ENCODE data around the gene GNAZ. TPM values are rescaled to one million over a fixed set of nuclear protein-coding genes. Genes with fewer than 3 reads are reported as not detected.

Gene GNAZ
- total and polyA plus RNA-seq, 2 of the 8 experiments (the other 6 are each of a cell fraction or from before 2014, with no cell fraction given) = 6.6 to 9.6 TPM

DNA sequence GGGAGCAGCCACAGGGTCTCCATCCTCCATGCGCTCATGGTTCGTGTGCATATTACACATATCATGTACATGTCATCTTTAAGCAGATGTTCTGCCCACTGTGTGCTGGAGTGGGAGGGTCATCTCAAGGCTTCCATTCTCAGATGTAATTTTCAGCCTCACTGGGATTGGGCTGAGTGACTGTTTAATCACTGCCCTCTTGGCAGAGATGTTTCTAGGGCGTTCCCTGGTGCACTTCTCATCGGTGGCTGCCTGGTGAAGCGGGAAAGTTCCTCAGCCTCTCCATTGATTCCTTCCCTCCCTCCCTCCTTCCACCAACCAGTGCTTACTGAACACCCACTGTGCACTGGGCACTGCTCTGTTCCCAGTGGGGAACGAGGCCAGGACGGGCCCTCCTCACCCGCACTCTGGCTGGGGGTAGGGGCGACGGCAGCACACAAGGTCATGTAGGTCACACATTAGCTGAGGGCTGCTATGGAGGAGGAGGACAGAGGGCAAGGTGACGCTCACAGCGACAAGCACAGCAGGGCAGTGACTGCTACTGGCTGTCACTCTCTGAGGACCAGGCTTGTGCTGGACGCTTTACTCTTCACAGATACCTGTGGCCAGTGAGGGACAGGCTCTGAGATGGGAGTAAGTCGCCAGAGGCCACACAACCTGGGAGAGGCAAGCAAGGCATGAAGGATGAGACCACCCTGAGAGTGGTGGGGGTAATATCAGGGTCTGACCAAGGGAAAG is 22.9 kb downstream of the GNAZ start (continued):
- TF ChIP-seq, protein P1, sequence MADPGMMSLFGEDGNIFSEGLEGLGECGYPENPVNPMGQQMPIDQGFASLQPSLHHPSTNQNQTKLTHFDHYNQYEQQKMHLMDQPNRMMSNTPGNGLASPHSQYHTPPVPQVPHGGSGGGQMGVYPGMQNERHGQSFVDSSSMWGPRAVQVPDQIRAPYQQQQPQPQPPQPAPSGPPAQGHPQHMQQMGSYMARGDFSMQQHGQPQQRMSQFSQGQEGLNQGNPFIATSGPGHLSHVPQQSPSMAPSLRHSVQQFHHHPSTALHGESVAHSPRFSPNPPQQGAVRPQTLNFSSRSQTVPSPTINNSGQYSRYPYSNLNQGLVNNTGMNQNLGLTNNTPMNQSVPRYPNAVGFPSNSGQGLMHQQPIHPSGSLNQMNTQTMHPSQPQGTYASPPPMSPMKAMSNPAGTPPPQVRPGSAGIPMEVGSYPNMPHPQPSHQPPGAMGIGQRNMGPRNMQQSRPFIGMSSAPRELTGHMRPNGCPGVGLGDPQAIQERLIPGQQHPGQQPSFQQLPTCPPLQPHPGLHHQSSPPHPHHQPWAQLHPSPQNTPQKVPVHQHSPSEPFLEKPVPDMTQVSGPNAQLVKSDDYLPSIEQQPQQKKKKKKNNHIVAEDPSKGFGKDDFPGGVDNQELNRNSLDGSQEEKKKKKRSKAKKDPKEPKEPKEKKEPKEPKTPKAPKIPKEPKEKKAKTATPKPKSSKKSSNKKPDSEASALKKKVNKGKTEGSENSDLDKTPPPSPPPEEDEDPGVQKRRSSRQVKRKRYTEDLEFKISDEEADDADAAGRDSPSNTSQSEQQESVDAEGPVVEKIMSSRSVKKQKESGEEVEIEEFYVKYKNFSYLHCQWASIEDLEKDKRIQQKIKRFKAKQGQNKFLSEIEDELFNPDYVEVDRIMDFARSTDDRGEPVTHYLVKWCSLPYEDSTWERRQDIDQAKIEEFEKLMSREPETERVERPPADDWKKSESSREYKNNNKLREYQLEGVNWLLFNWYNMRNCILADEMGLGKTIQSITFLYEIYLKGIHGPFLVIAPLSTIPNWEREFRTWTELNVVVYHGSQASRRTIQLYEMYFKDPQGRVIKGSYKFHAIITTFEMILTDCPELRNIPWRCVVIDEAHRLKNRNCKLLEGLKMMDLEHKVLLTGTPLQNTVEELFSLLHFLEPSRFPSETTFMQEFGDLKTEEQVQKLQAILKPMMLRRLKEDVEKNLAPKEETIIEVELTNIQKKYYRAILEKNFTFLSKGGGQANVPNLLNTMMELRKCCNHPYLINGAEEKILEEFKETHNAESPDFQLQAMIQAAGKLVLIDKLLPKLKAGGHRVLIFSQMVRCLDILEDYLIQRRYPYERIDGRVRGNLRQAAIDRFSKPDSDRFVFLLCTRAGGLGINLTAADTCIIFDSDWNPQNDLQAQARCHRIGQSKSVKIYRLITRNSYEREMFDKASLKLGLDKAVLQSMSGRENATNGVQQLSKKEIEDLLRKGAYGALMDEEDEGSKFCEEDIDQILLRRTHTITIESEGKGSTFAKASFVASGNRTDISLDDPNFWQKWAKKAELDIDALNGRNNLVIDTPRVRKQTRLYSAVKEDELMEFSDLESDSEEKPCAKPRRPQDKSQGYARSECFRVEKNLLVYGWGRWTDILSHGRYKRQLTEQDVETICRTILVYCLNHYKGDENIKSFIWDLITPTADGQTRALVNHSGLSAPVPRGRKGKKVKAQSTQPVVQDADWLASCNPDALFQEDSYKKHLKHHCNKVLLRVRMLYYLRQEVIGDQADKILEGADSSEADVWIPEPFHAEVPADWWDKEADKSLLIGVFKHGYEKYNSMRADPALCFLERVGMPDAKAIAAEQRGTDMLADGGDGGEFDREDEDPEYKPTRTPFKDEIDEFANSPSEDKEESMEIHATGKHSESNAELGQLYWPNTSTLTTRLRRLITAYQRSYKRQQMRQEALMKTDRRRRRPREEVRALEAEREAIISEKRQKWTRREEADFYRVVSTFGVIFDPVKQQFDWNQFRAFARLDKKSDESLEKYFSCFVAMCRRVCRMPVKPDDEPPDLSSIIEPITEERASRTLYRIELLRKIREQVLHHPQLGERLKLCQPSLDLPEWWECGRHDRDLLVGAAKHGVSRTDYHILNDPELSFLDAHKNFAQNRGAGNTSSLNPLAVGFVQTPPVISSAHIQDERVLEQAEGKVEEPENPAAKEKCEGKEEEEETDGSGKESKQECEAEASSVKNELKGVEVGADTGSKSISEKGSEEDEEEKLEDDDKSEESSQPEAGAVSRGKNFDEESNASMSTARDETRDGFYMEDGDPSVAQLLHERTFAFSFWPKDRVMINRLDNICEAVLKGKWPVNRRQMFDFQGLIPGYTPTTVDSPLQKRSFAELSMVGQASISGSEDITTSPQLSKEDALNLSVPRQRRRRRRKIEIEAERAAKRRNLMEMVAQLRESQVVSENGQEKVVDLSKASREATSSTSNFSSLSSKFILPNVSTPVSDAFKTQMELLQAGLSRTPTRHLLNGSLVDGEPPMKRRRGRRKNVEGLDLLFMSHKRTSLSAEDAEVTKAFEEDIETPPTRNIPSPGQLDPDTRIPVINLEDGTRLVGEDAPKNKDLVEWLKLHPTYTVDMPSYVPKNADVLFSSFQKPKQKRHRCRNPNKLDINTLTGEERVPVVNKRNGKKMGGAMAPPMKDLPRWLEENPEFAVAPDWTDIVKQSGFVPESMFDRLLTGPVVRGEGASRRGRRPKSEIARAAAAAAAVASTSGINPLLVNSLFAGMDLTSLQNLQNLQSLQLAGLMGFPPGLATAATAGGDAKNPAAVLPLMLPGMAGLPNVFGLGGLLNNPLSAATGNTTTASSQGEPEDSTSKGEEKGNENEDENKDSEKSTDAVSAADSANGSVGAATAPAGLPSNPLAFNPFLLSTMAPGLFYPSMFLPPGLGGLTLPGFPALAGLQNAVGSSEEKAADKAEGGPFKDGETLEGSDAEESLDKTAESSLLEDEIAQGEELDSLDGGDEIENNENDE (IDR thresholded peaks at IDR 0.05; ENCODE audit: insufficient replicate concordance, low read length) = no peak
